HCT116 (cell line): Measurements from ENCODE around the gene AMOTL2. TPM values are rescaled to one million over a fixed set of nuclear protein-coding genes. Genes with fewer than 3 reads are reported as not detected.

Experiments
- ATAC-seq: fragments of 200-7000 bp; cut with Tn5 transposase; 2 replicates; pipeline ENCODE4 v1.9.1; 2020; ENCODE audit warnings: mild to moderate bottlenecking, moderate library complexity
- BruUV-seq: library from RNA; stranded (reverse); fragments of 400-500 nt; replicated peaks from 2 replicates; lab custom pipeline; 2021; lab: Mats Ljungman, UMichigan
- CTCF ChIA-PET: fragments of 300-600 bp; sonication (Branson Sonifier 250); formaldehyde crosslinking; loops from one replicate; lab custom pipeline; 2021; ENCODE audit warnings: antibody characterized with exemption; lab: Charles Lee
- POLR2A ChIA-PET: fragments of 300-600, 350-600 bp; sonication (Branson Sonifier 250); formaldehyde crosslinking; loops from one replicate; lab custom pipeline; 2021; ENCODE audit warnings: antibody characterized with exemption; lab: Charles Lee
- RAD21 ChIA-PET, 2 experiments: fragments of 300-600 bp; sonication (Branson Sonifier 250); formaldehyde crosslinking; loops; one replicate each; lab custom pipeline; 2023; ENCODE audit warnings: low total read pairs in 2 of 2; ENCODE audit not compliant: uncharacterized antibody in 2 of 2, unreplicated experiment in 2 of 2, low non-redundant PET in 1 of 2; lab: Charles Lee
- DNase-seq: peaks from one replicate; pipeline ENCODE4 v3.0.0-alpha.2; 2010; ENCODE audit warnings: low read depth, low spot score
- H2AFZ ChIP-seq: fragments of 200-600 bp; shearing (Covaris generic), sonication (generic); 2 replicates; pipeline ENCODE4 v1.6.1; 2017; ENCODE audit warnings: low read depth, mixed run types, mixed read lengths, antibody characterized with exemption, low read length; ENCODE audit not compliant: poor library complexity, severe bottlenecking
- H3K27ac ChIP-seq: 2 replicates; pipeline ENCODE4 v1.5.1; 2012; ENCODE audit warnings: low read depth, low read length
- H3K27me3 ChIP-seq: fragments of 200-600 bp; sonication (generic); 2 replicates; pipeline ENCODE4 v1.6.1; 2016; ENCODE audit warnings: mixed run types, low read length, mixed read lengths; ENCODE audit not compliant: insufficient read depth
- H3K36me3 ChIP-seq, 2 experiments: fragments of 200-500 bp in 1 of 2; fragments of 200-600 bp in 1 of 2; sonication (Bioruptor generic) in 1 of 2; sonication (generic) in 1 of 2; 2 replicates each; pipeline versions ENCODE4 v1.5.1 to v1.6.1; 2014 to 2016; ENCODE audit warnings: low read length in 2 of 2, inconsistent platforms in 1 of 2, mixed read lengths in 1 of 2, mixed run types in 1 of 2; ENCODE audit not compliant: insufficient read depth in 2 of 2, control insufficient read depth in 1 of 2
- H3K4me1 ChIP-seq, 2 experiments: fragments of 200-600 bp in 1 of 2; sonication (generic) in 1 of 2; 2 replicates each; pipeline versions ENCODE4 v1.5.1 to v1.6.1; 2012 to 2017; ENCODE audit warnings: low read length in 2 of 2, inconsistent platforms in 1 of 2, mild to moderate bottlenecking in 1 of 2, mixed read lengths in 1 of 2, mixed run types in 1 of 2, moderate library complexity in 1 of 2; ENCODE audit not compliant: insufficient read depth in 2 of 2, control insufficient read depth in 1 of 2
- H3K4me2 ChIP-seq: fragments of 200-600 bp; sonication (generic); 2 replicates; pipeline ENCODE4 v1.6.1; 2017; ENCODE audit warnings: mixed run types, low read length, mixed read lengths
- H3K4me3 ChIP-seq, 2 experiments: fragments of 200-600 bp in 1 of 2; sonication (generic) in 1 of 2; replicated peaks in 1 of 2; 2 replicates each; pipeline ENCODE4 v1.5.1; 2011 to 2016; ENCODE audit warnings: low read length in 2 of 2, control low read depth in 1 of 2, low read depth in 1 of 2, mild to moderate bottlenecking in 1 of 2, mixed read lengths in 1 of 2, mixed run types in 1 of 2
- H3K79me2 ChIP-seq: fragments of 200-600 bp; sonication (generic); 2 replicates; pipeline ENCODE4 v1.6.1; 2017; ENCODE audit warnings: mild to moderate bottlenecking, mixed run types, low read length, moderate library complexity, mixed read lengths; ENCODE audit not compliant: insufficient read depth
- H3K9ac ChIP-seq: fragments of 200-600 bp; sonication (generic); 2 replicates; pipeline ENCODE4 v1.6.1; 2016; ENCODE audit warnings: low read length, mixed read lengths
- H3K9me2 ChIP-seq: fragments of 200-600 bp; sonication (generic), shearing (Covaris generic); 2 replicates; pipeline ENCODE4 v1.6.1; 2017; ENCODE audit warnings: mixed run types, mild to moderate bottlenecking, moderate library complexity; ENCODE audit not compliant: insufficient read depth
- H3K9me3 ChIP-seq, 2 experiments: fragments of 200-500 bp in 1 of 2; fragments of 200-600 bp in 1 of 2; sonication (Bioruptor generic) in 1 of 2; sonication (generic) in 1 of 2; 2 replicates each; pipeline ENCODE4 v1.6.1; 2014 to 2017; ENCODE audit warnings: low read length in 2 of 2, mixed read lengths in 2 of 2, inconsistent platforms in 1 of 2, low read depth in 1 of 2, mild to moderate bottlenecking in 1 of 2, mixed run types in 1 of 2, moderate library complexity in 1 of 2; ENCODE audit not compliant: control insufficient read depth in 1 of 2, insufficient read depth in 1 of 2
- H4K20me1 ChIP-seq: fragments of 200-600 bp; sonication (generic), shearing (Covaris generic); 2 replicates; pipeline ENCODE4 v1.6.1; 2017; ENCODE audit warnings: mixed run types, mild to moderate bottlenecking, moderate library complexity; ENCODE audit not compliant: insufficient read depth
- CBX3 ChIP-seq: IDR thresholded peaks from 2 replicates; pipeline ENCODE4 v1.6.1; 2012; ENCODE audit warnings: low read depth
- CEBPB ChIP-seq: IDR thresholded peaks from 2 replicates; pipeline ENCODE4 v1.6.1; 2012; ENCODE audit warnings: low read depth
- EGR1 ChIP-seq: IDR thresholded peaks from 2 replicates; pipeline ENCODE4 v1.6.1; 2012; ENCODE audit warnings: low read depth
- EZH2phosphoT487 ChIP-seq: fragments of 200-600 bp; IDR thresholded peaks from 2 replicates; pipeline ENCODE4 v1.6.1; 2018; ENCODE audit warnings: antibody characterized with exemption, borderline replicate concordance
- JUND ChIP-seq: IDR thresholded peaks from 2 replicates; pipeline ENCODE4 v1.6.1; 2012
- POLR2A ChIP-seq: IDR thresholded peaks from 2 replicates; pipeline ENCODE4 v1.7.0; 2011; ENCODE audit warnings: borderline replicate concordance; ENCODE audit not compliant: insufficient read depth, insufficient read length; ENCODE audit errors: extremely low read depth
- POLR2AphosphoS5 ChIP-seq: IDR thresholded peaks from 2 replicates; pipeline ENCODE4 v1.6.1; 2011; ENCODE audit warnings: mild to moderate bottlenecking, low read depth, low read length, moderate library complexity
- RAD21 ChIP-seq: IDR thresholded peaks from 2 replicates; pipeline ENCODE4 v1.6.1; 2012; ENCODE audit warnings: low read depth, mild to moderate bottlenecking
- REST ChIP-seq: IDR thresholded peaks from 2 replicates; pipeline ENCODE4 v1.6.1; 2012; ENCODE audit warnings: low read depth
- SRF ChIP-seq: IDR thresholded peaks from 2 replicates; pipeline ENCODE4 v1.6.1; 2012; ENCODE audit warnings: low read depth
- YY1 ChIP-seq: IDR thresholded peaks from 2 replicates; pipeline ENCODE4 v1.6.1; 2011; ENCODE audit warnings: low read length, low read depth, moderate library complexity, mild to moderate bottlenecking; ENCODE audit not compliant: insufficient replicate concordance; ENCODE audit errors: extremely low read depth
- ZNF274 ChIP-seq: fragments of 200-500 bp; sonication (Bioruptor generic); IDR thresholded peaks from 2 replicates; pipeline ENCODE4 v1.6.1; 2014; ENCODE audit warnings: mild to moderate bottlenecking, low read depth, low read length, inconsistent platforms
- intact Hi-C: fragments of 100-400 bp; cut with micrococcal nuclease; formaldehyde crosslinking; loops from 2 replicates; pipeline ENCODE4 v1.10.0; 2022
- total RNA-seq: library from RNA; stranded (reverse); gene quantifications from one replicate; pipeline ENCODE4 v1.2.1, GENCODE V29; 2021; ENCODE audit not compliant: unreplicated experiment
- TF ChIP-seq, protein P1 (sequence below): IDR thresholded peaks from 2 replicates; pipeline ENCODE4 v1.6.1; 2012

The AMOTL2 gene
- total RNA-seq, 1 experiment from 2014 or later = 54.0 TPM

DNA sequence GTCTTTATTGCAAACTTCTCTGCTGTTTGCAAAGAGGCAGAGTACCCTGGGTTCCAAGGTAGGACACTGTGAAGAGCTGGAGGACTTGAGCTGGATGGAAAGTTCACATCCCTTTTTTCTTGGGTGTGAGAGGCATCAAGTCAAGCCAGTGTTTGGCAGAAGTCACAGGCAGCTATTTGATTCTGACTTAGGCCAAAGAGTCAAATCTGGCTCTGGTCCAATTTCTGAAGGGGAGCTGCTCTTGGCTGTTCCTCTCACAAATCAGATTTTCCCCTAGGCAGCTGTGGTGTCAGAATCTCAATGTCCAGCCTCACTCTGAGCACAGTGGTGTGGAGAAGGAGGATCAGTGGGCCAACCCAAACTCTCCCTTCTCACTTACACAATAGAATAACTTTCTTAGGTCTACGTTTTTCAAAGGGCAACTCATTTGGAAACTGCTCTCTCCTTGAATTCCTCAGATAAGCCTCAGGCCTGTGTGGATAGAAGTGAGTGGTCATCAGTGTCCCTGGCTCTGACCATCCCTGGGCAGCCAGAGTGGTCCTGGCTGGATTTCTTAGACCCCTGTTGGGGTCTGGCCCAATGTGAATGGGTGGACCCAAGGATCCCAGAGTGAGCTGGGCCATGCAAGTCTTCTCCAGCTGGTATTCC, 18.2 kb upstream of the AMOTL2 start:
- POLR2A ChIA-PET = no interaction called here
- RAD21 ChIA-PET = no interaction called here
- CTCF ChIA-PET = no interaction called here

GRCh38 chr3:134389865-134390264, 15.6 kb upstream of the AMOTL2 start:
- no peak overlapping the region for H3K27ac ChIP-seq
- no peak overlapping the region for H3K9ac ChIP-seq
- ChIA-PET RAD21 (no interaction called here), CTCF (no interaction called here), POLR2A (no interaction called here)
- no peak overlapping the region for H3K4me2 ChIP-seq
- no peak overlapping the region for H2AFZ ChIP-seq
- no peak for ATAC-seq
- H3K4me1 ChIP-seq = no peaks in the 10 kb centered on the region
- H3K4me3 ChIP-seq = no peak overlapping the region
- no peak for DNase-seq
- TF ChIP-seq CBX3 (no peak), REST (no peak), EGR1 (no peak), SRF (no peak), RAD21 (no peak), EZH2phosphoT487 (no peak), JUND (no peak), YY1 (no peak), CEBPB (no peak), ZNF274 (no peak)
- no peaks in the 10 kb centered on the region for H3K27me3 ChIP-seq
- no peaks in the 10 kb centered on the region for H3K36me3 ChIP-seq
- peaks cover 0 to 4% of the 10 kb centered on the region in 2 experiments; a peak in 1 of 4 replicates for H3K9me3 ChIP-seq
- H4K20me1 ChIP-seq = no peaks in the 10 kb centered on the region
- H3K79me2 ChIP-seq = no peaks in the 10 kb centered on the region
- H3K9me2 ChIP-seq = no peaks in the 10 kb centered on the region
- intact Hi-C loops = no loop called here
- no TSS peak for BruUV-seq

More for the DNA sequence above, 18.2 kb upstream of the AMOTL2 start:
- Histone ChIP-seq H3K9me2 (no peaks in the 10 kb centered on the region), H4K20me1 (no peaks in the 10 kb centered on the region), H3K27ac (no peak overlapping the region), H3K9me3 (peaks cover 0 to 4% of the 10 kb centered on the region in 2 experiments; a peak in 1 of 4 replicates), H3K27me3 (peaks cover 5% of the 10 kb centered on the region; the same call in 1 of the 2 replicates), H3K4me2 (no peak overlapping the region), H3K36me3 (no peaks in the 10 kb centered on the region), H3K9ac (no peak overlapping the region), H2AFZ (no peak overlapping the region), H3K4me1 (no peaks in the 10 kb centered on the region), H3K79me2 (no peaks in the 10 kb centered on the region), H3K4me3 (no peak overlapping the region)
- DNase-seq (no peak), ATAC-seq (no peak)
- no TSS peak for BruUV-seq
- intact Hi-C loops = no loop called here
- TF ChIP-seq RAD21 (no peak), POLR2A (no peak), EGR1 (no peak), ZNF274 (no peak), POLR2AphosphoS5 (no peak)
- TF ChIP-seq, protein P1, sequence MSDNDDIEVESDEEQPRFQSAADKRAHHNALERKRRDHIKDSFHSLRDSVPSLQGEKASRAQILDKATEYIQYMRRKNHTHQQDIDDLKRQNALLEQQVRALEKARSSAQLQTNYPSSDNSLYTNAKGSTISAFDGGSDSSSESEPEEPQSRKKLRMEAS = no peak
- TF ChIP-seq, all 23 proteins: peak for 0
